ENCODE measurements around the gene PLBD1.

PLBD1 gene

GRCh38 chr12:14563046-14563445 is 4.6 kb downstream of the PLBD1 start:
- no peak for DNase-seq

- DNase-seq = no peak
These were observed 5.4 kb downstream of the PLBD1 start for GRCh38 chr12:14562279-14562678.

- DNase-seq = no peak
These were observed 5.9 kb downstream of the PLBD1 start for GRCh38 chr12:14561677-14562238.

- no peak for DNase-seq
These were observed 6.6 kb downstream of the PLBD1 start for GRCh38 chr12:14560904-14561574.

- no peak for DNase-seq
These were observed 9.2 kb downstream of the PLBD1 start for GRCh38 chr12:14558473-14558959.

GRCh38 chr12:14557966-14558365 is 9.7 kb downstream of the PLBD1 start:
- no peak for DNase-seq

GRCh38 chr12:14554281-14555007 is 13.2 kb downstream of the PLBD1 start:
- DNase-seq = peak; percentile 7

GRCh38 chr12:14548609-14549008 is 19.1 kb downstream of the PLBD1 start:
- DNase-seq = no peak

- DNase-seq = no peak
These were observed 20.1 kb downstream of the PLBD1 start for GRCh38 chr12:14547571-14547970.

GRCh38 chr12:14545144-14546124 is 22.2 kb downstream of the PLBD1 start:
- no peak for DNase-seq

GRCh38 chr12:14540801-14541462 is 26.8 kb downstream of the PLBD1 start:
- DNase-seq = no peak

GRCh38 chr12:14537088-14537487 is 30.6 kb downstream of the PLBD1 start:
- DNase-seq = no peak

GRCh38 chr12:14532152-14532551 is 35.5 kb downstream of the PLBD1 start:
- DNase-seq = no peak

- DNase-seq = no peak
These were observed 41.7 kb downstream of the PLBD1 start for GRCh38 chr12:14525964-14526363.

- DNase-seq = no peak
These were observed 45.9 kb downstream of the PLBD1 start for GRCh38 chr12:14521822-14522221.

- DNase-seq = no peak
These were observed 52.7 kb downstream of the PLBD1 start for GRCh38 chr12:14514946-14515345.

- peak; percentile 9 for DNase-seq
These were observed 53.4 kb downstream of the PLBD1 start for GRCh38 chr12:14514154-14514842.

GRCh38 chr12:14510574-14510973 is 57.1 kb downstream of the PLBD1 start:
- DNase-seq = no peak

GRCh38 chr12:14505626-14506596 is 61.8 kb downstream of the PLBD1 start:
- DNase-seq = no peak

- DNase-seq = no peak
These were observed 72.4 kb downstream of the PLBD1 start for GRCh38 chr12:14495326-14495725.

Measured in NCI-H2029 treated with DMSO at 0.1 percent for 48 hours (cell line).